HG02870 (cell line): Measurements from ENCODE around the gene MPP4.

Experiments
- ATAC-seq: cut with Tn5 transposase; IDR thresholded peaks from one replicate; pipeline ENCODE4 v1.9.1; 2021; ENCODE audit warnings: mild to moderate bottlenecking, moderate library complexity; ENCODE audit not compliant: unreplicated experiment

The MPP4 gene

DNA sequence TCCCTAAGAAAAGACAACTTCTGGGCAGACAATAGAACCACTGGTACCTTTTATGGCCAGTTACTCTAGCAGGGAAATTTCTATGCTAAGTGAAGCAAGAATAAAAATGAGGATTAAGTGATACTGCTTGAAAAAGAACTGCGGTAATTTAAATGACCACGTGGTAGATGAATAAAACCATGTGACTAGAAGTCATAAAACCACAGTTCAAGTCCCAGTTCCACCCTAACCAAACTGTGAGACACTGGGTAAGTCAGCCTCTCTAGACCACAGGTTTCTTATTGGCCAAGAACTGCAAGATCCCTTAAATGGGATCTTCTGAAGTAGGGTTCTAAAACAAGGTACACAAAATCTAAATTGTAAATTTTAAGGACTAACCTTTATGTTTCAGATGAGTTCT is 67.9 kb downstream of the MPP4 start:
- no peak for ATAC-seq

DNA sequence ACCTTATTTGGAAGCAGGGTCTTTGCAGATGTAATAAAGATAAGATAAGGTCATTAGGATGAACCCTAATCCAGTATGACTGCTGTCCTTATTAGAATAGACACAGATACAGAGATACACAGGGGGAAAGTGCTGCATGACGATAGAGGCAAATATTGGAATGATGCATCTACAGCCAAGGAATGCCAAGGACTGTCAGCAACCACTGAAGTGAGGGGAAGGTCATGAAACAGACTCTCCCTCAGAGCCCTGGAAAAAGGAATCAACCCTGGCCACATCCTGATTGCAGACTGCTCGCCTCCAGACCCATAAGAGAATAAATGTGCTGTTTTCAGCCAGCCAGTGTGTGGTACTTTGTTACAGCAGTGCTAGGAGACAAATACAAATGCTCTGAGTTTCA is 69.9 kb downstream of the MPP4 start:
- no peak for ATAC-seq

- no peak for ATAC-seq
Observed at GRCh38 chr2:201622306-201622970, 76.0 kb downstream of the MPP4 start.

DNA sequence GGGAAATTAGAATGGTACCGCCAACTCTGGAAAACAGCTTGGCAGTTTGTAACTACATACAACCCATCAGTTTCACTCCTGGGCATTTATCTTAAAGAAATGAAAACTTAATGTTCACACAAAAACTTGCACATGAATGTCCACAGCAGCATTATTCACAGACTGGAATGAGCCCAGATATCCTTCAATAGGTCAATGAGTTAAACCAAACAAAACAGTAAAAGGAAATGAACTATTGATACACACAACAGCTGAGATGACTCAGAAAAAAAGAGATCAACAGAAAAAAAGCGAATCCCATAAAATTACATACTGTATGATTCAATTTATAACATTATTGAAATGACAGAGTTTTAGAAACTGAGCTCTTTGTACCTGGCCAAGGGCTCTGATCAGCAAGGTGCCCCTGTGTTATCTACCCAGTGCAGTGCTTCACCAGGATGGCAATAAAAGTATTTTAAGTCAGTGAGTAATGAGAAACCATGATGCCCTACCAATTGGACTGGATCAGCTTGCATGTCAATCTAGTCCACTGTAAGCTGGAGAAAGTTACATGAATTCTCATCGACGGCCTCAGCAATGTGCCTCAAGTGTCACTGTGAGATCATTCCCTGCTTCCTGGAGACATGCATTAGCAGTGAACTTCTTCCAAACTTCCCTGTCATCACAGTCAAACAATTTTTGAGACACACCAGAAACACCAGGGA is 77.0 kb downstream of the MPP4 start:
- no peak for ATAC-seq

DNA sequence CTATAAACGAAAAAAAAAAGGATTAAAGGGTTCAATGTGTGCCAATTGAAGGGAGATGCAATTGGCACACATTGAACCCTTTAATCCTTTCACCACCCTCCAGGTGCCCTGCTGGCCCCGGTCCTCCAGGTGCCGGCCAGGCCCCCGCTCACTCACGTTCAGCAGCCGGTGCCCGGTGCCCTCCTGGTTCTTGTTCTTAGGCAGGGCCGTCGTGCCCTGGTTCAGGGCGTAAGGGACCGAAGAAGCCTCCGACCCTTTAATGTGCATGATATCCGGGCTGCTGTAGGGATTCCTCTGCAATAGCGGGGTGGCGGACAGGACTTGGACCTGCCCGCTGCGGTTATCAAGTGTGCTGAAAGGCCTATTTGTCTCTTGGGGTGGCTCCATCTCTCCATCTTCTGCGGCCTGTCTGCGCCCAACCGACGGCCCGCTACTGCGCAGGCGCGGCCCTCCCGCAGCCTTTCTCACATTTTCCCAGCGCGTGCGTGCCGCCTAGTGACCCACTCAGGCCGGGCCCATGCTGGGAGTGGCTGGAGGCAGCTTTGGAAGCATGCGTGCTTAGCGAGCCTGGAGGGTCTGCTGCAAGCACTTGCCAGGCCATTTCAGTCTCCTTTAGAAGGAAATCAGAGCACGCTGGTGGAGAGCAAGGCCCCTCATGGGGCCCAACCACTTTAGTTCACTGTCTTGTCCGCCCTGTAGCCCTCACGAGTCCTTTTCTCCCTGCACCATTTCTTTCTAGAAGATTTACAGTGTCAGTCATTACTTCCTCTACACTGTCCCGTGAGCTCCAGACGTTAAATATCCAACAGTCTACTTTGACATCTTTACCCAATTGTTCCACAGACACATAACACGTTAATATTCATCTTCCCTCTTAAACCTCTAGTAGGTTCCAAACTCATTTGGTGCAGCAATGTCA is 79.4 kb downstream of the MPP4 start:
- ATAC-seq = no peak

DNA sequence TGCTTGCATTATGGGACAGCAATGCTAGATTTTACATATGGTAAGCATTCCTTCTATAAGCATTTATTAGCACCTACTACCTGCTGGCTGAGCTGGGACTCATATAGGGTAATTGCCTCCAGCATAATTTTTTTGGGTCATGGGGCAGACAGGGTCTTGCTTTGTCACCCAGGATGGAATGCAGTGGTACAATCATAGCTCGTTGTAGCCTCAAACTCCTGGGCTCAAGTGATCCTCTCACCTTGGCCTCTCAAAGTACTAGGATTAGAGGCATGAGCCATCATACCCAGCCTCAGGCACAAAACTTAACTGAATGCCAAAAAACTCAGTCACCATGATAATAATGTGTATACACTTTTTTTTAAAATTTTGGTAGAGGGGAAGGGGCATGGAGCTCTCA is 90.4 kb downstream of the MPP4 start:
- ATAC-seq = no peak

GRCh38 chr2:201607568-201607967 is 90.9 kb downstream of the MPP4 start:
- no peak for ATAC-seq

GRCh38 chr2:201600906-201601305 is 97.5 kb downstream of the MPP4 start:
- no peak for ATAC-seq

GRCh38 chr2:201597397-201597796 is 101.0 kb downstream of the MPP4 start:
- no peak for ATAC-seq
